ENCODE results near the gene IPO4.

- TF ChIP-seq TAF1 (IDR thresholded peaks at IDR 0.05; ENCODE audit: borderline replicate concordance, low read depth, low read length): no peak
- TF ChIP-seq POLR2AphosphoS5 (IDR thresholded peaks at IDR 0.05; ENCODE audit: low read depth, low read length): peak; percentile 86
- peak; percentile 77 for TF ChIP-seq POLR2A (IDR thresholded peaks at IDR 0.05; ENCODE audit: low read depth, low read length)
Observed at GRCh38 chr14:24167469-24168114, 21.0 kb downstream of the IPO4 start.

All from GM12892 (cell line).